NOMO-1 treated with dmso at 0.1 percent for 144 hours (cell line): Measurements from ENCODE around the gene SMIM5.

Experiments
- DNase-seq: peaks from one replicate; lab custom pipeline; 2025; ENCODE audit not compliant: unreplicated experiment; lab: John Stamatoyannopoulos, UW

SMIM5 gene

DNA sequence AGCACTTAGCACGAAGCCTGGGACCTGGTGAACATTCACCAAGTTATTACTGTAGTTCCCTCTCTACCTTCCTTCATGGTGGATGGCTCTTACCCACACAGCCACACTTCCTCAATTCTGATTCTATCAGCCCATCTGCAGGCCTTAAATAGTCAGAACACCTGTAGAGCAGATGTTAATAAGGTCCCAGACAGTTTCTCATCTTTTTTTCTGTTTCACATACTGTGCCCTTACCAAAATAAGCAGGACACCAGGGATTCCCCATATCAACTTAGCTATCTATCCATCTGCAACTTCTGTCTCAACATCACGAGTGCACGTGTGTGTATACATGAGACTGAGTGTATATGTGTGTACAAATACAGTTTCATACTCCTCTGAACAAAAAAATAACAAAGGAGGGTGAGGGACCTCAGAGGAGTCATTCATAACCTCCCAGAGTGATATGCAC lies 30.9 kb downstream of the SMIM5 start:
- no peak for DNase-seq

DNA sequence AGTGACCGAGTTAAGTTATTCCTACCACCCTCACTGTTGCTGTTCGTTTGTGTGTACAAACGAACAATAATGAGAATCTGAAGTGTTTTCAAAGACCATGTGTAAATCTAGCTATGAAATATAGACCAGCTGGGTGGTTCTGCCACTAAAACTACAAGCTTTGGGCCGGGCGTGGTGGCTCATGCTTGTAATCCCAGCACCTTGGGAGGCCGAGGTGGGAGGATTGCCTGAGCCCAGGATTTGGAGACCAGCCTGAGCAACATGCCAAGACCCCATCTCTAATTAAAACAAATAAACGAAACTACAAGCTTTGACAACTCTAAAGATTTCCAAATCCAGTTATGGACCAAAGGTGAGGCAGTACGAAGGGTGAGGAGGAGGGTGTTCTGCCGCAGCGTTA lies 32.7 kb downstream of the SMIM5 start:
- DNase-seq: no peak

DNA sequence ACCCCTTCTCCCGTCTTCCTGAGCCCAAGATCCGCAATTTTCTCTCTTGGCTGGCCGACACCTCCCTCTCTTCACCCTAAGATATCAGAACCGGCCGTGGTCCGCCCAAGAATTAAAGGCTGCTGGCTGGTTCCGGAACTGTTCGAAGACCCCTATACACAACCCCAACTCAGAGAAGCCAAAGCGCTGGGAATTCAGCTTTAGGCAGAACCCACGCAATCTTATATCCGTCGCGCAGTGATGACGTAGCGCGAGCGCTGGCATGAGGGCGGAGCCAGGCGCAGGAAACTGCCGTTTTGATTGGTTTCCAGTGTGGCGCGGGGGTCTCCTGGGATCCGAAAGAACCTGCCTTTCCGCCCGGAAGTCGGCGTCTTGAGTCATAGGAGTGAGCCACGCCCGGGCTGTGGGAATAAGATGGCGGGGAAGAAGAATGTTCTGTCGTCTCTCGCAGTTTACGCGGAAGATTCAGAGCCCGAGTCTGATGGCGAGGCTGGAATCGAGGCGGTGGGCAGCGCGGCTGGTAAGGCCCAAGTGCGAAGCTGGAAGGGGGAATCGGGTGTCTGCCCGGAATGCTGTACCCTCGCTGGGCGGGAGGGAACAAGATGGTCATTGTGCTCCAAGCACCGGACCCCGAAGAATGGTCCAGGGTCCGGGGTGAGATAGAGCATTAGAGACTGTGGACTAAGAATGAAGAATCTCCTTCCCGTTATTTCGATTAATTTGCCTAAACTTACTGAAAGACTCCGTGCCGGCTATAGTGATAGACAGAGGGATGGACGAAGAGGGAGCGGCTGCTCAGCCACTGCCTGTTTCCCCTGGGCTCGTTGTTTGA lies 33.9 kb downstream of the SMIM5 start, which contains the start of the genes RECQL5 and SAP30BP:
Gene RECQL5, minus strand, starts transcription at position 196 of the 832 bp plus-strand sequence. CDS start 597 bp downstream, outside the sequence.
Gene SAP30BP, plus strand, starts transcription at position 380 of the 832 bp plus-strand sequence. Its CDS starts 35 bp downstream, at position 415.
- peak; percentile 96 for DNase-seq

DNA sequence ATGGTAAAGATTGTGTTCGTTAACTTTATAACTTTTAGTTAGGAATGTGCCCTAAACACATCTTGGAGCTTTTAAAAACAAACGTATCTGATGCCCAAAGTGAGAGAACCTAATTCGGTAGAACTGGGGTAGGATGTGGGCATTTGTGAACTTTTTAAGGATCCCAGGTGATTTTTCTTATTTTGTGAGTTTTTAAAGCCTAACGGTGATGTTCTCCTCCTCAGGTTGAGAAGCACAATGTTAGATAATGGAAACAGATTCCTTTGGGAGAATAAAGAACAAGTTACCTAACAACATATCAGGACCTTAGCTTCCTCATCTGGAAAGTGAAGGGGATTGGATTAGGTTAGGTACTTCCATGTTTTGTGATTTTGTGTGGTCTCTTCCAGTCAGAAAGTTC lies 34.6 kb downstream of the SMIM5 start:
- DNase-seq: no peak

DNA sequence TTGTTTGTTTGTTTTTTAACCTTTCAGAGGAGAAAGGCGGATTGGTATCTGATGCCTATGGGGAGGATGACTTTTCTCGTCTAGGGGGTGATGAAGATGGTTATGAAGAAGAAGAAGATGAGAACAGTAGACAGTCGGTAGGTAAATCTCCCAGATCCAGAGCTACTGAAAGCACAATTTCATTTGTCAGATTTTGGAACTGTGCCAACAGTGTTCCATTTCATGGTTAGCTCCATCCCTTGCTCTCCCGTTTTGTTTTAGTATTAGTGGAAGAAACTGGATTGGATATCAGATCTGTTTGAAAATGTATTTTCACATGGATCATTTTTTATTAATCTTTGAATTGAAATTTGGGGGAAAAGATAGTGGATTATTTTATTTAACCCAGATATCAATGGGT lies 35.3 kb downstream of the SMIM5 start:
- no peak for DNase-seq

DNA sequence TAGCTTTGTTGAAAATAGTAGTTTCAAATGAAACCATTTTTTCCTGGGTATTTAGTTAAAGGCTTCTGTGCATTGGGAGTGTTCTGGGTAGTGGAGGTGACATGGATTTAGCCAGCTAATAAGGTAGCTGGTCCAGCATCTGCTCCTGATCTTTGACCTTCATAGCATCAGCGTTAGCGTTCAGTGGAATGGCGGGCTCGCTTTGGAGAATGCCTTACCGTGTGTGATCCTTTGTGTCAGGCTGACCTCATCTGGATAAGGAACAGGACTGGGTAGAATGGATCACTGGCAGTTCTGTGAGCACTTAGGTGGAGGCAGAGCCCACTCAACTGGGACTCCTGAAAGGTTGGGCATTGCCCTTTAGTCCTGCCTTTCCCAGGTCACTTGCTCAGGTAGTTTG lies 37.6 kb downstream of the SMIM5 start:
- no peak for DNase-seq

DNA sequence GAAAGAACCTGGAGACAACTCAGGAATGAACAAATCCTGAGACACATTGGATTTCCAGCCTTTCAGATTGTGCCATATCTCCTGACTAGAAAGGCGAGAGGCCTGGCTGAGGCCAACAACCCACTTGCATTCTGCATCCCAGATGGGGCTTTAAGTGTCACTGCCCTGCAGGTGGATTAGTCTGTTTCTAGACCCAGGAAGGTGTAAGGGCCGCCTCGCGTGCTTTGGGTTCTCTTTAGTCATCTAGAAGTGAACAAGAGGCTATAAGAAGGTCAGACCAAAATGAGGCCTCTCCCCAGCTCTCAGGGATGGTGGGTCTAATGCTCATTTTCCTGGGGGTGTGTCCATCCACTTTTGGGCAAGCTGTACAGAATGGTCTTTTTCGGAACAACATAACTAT lies 38.8 kb downstream of the SMIM5 start:
- DNase-seq: no peak

DNA sequence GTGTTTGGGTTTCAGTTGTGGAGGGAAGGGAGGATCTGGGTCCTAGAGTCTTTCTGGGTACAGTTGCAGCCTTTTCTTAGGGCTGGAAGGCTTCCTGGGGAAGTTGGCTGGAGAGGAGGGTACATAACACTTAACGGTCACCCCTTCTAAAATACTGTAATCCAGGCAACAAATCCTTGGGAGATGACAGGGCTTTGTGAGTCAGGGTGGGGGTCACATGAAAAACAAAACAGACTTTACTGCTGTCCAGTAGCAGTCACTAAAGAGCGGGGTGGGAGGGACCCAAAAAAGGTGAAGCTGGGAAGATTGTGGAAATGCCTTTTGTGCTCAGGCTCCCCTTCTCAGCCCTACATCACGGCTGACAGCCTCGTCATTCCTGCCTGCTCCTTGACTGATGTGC lies 40.3 kb downstream of the SMIM5 start:
- no peak for DNase-seq

DNA sequence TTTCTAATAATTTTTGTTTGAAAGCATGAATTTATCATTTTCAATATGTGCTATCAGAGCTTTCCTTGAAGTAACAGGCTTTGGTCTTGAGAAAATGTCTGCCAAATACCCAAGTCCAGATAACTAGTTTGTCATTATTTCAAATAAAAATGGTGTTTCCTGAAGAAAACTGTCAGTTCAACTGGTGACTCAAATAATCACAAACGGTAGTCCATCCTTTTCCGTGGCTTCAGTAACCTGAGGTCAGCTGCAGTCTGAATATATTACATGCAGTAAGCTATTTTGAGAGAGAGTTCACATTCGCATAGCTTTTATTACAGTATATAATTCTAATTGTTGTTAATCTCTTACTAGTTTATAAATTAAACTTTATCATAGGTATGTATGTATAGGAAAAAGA lies 43.2 kb downstream of the SMIM5 start:
- DNase-seq: no peak

DNA sequence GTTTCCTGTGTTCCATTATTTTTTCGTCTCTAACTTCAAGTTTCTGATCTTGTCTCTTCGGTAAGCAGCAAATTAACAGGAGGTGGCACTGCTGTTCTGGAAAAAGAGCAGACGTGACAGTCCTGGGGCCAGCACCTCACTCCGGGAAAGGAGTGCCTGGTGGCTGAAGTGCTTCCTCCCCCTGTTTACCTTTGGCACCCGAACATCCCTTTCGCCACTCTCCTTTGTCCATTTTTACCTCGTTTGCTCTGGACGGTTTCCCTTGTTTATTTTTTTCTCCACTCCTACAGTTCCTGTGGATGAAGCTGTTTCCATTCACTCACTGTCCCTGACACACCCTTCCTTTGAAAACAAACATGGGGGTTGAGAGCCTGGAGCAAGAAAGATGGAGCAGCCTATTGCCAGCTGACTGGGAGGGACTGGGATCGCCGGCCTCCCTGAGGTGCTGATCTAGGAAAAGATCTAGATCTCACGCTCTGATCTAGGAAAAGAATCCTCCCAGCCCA lies 46.5 kb downstream of the SMIM5 start:
- DNase-seq: no peak

DNA sequence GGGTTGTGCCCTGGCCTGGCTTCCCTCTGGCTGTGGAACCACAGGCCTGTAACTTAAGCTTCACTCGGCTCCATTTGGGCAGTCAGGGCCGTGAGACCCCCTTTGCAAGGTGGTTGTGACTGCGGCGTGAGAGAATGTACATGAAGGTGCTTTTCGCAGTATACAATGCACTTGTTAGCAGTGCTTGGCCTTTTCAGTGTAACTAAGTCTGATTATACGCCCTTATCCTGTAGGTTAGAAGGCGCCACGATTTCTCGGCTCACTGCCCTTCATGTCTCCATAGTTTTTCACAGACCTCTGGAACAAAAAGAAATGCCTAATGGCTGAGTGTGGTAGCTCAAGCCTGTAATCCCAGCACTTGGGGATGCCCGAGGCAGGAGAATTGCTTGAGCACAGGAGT lies 47.2 kb downstream of the SMIM5 start:
- no peak for DNase-seq

DNA sequence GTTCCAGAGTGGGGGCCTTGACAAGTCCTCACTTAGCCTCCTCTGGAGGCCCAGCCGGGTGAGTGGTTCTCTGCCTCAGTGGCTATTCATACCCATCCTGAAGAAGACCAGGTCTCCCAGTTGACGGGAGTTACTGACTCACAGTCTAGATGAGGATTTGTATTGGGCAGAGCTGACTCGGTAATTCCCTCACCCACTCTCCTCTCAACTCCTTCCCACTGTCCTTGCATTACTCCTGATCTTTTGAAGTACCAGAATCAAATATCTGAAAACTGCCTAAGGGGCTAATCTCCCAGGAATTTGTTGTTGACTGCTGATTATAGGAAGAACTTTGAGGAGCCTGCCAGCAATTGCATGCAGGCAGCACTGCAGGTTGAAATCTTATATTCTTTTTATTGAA lies 48.1 kb downstream of the SMIM5 start:
- no peak for DNase-seq

DNA sequence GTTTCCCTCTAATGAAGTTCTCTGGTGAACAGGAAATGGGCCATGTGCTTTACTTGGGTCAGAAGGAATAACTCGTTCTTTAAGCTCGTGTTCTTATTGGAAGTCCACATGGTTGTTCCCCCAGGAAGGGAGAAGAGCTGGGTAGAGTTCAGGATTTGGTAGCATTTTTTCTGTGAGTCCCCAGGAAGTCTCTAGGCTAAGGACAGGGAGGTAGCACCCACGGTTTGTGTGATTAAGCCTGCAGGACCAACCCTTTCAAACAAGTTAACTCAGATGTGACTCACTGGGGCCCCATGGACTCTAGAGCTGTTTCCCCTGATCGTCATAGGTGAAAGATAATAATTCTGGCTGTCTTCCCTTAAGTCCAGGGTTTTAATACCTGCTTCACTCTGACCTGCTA lies 50.3 kb downstream of the SMIM5 start:
- DNase-seq: no peak

DNA sequence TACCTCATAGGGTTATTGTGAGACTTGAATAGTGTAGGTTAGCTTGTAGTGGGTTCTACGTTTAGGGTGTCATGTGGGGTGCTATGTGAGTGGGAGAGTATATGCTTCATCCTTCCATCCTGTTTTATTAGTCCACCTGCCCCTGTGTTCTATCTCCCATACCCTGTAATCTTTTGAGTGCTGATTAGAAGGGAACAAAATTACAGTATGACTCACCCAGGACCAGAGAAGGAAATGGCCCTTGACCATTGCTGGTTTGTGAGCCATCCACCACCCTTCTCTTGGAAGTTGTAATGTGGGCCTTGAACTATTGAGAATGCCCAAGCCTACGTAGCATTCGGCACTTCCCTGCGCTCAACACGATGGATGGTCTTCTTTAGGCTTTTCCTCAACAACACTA lies 51.0 kb downstream of the SMIM5 start:
- no peak for DNase-seq

DNA sequence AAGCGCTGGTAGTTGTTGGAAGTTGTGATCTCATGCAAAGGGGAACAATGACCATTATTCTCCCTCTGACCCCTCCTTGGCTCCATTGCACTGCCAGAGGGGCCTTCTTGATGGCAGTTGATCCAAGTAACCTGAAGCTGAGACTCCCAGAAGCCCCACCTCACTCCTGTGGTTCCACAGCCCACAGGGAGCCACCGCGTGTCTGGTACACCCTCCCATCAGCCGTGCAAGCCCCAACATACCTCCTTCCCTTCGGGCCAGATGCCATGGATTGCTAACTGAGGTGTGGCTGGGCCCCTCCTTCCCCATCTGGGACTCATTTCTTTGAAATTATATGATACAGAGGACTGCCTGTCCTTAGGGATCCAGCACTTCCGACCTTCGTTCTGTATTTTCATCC lies 51.7 kb downstream of the SMIM5 start:
- no peak for DNase-seq

DNA sequence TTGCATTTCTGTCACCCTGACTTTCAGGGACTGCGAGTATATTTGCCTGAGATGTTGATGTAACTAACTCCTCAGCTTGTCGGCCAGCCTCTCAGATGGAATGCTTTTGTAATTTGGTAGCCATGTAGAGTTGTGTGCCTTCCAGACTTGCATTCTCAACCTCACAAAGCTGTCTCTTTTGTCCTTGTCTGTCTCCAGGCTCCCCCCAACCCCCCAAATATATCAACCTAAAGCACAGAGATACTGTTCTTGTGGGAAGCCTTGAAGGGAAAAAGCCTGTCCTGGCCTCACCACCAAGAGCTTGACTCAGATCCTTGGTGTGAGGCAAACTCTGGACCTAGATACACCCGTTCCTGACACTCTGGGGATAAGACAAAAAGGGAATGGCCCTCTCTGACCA lies 52.3 kb downstream of the SMIM5 start:
- no peak for DNase-seq

DNA sequence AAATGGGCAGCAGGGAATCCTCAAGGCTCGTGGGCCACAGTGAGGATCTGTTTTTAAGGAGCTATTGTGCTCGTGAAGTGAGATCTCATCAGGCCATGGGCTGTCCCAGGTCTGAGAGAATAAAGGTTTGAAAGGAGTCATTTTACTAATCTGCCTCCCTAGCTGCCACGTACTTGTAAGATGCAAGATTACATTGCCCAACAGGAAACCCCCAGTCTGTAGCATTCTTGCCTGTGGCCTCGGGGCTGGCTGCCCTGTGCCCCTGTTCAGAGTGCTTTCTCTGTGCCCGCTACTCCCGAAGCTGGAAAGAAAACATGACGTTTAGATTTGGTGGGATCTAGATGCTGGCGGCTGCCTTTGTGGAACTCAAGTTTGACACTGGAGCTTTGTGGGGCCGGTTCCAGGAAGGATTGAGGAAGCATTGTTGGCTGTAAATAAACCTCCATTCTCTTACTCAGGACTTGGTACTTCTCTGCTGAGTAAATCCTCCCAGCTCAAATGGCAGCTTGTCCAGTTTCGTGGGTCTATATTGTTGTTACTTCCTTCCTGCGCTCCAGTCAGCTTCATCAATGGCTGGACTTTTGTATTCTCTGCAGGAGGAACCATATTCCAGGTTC lies 55.1 kb downstream of the SMIM5 start:
- peak; percentile 24 for DNase-seq

DNA sequence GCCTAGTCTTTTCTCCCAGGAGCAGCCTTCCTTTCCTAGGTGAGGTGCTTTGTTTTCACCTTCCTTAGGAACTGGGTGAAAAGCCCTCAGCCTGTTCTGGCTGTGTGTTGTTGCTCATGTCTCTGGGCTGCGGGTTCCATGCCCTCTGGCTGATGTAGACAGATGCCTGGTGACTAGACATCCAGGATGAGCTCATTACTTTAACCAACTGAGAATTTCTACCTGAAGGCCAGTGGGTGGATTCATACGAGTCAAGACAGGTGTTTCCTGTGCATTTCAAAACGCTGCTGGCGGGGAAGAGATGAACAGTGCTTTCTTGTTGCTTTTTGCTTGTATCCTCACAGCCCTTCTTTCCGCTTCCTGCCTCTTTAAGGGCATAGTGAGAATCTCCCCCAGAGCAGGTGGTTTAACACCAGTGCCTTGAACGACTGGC lies 56.2 kb downstream of the SMIM5 start:
- DNase-seq: no peak
